ENCODE results near the gene GALE.

DNA sequence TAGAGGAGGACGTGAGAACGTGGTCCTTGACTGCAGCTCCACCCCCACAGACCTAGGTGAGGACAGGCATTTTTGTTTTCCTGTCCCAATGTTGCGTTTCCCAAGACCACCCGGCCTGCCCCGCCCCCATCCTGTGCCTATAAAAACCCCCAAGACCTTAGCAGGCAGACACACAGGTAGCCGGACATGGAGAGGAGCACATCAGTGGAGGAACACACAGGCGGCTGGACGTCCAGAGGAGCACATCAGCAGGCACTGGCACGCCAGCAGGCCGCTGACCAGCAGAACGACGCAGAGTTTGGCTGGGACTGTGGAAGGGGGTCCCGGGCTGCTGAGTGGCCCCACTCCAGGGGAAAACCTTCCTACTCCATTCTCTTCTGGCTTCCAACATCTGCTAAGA lies 37.4 kb upstream of the GALE start:
- TF ChIP-seq, protein P1, sequence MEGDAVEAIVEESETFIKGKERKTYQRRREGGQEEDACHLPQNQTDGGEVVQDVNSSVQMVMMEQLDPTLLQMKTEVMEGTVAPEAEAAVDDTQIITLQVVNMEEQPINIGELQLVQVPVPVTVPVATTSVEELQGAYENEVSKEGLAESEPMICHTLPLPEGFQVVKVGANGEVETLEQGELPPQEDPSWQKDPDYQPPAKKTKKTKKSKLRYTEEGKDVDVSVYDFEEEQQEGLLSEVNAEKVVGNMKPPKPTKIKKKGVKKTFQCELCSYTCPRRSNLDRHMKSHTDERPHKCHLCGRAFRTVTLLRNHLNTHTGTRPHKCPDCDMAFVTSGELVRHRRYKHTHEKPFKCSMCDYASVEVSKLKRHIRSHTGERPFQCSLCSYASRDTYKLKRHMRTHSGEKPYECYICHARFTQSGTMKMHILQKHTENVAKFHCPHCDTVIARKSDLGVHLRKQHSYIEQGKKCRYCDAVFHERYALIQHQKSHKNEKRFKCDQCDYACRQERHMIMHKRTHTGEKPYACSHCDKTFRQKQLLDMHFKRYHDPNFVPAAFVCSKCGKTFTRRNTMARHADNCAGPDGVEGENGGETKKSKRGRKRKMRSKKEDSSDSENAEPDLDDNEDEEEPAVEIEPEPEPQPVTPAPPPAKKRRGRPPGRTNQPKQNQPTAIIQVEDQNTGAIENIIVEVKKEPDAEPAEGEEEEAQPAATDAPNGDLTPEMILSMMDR (conservative IDR thresholded peaks at IDR 0.05; ENCODE audit: low read length) = no peak
- no peak for TF ChIP-seq EZH2phosphoT487 (IDR thresholded peaks at IDR 0.05; ENCODE audit: borderline replicate concordance)

Measured in Loucy (cell line).